Duodenal mucosa (tissue), 2 donors: ENCODE data around the gene SEC24C.

ENCODE experiments used
- H3K27ac ChIP-seq: one replicate; pipeline ENCODE4 v1.7.0; 2013; ENCODE audit warnings: low read depth, low read length
- H3K27me3 ChIP-seq, 2 donors: one replicate each; pipeline ENCODE4 v1.7.0; 2013; ENCODE audit warnings: low read length in 2 of 2, control low read depth in 1 of 2; ENCODE audit not compliant: insufficient read depth in 2 of 2, control insufficient read depth in 1 of 2
- H3K36me3 ChIP-seq, 2 donors: one replicate each; pipeline ENCODE4 v1.7.0; 2013; ENCODE audit warnings: low read length in 2 of 2, control low read depth in 1 of 2; ENCODE audit not compliant: insufficient read depth in 2 of 2, control insufficient read depth in 1 of 2
- H3K4me1 ChIP-seq, 2 donors: one replicate each; pipeline ENCODE4 v1.7.0; 2013; ENCODE audit warnings: low read length in 2 of 2, control low read depth in 1 of 2; ENCODE audit not compliant: insufficient read depth in 2 of 2, control insufficient read depth in 1 of 2
- H3K4me3 ChIP-seq, 2 donors: one replicate each; pipeline ENCODE4 v1.7.0; 2013; ENCODE audit warnings: low read length in 2 of 2, low read depth in 1 of 2
- H3K9ac ChIP-seq, 2 donors: one replicate each; pipeline ENCODE4 v1.7.0; 2013; ENCODE audit warnings: low read length in 2 of 2, low read depth in 1 of 2
- H3K9me3 ChIP-seq, 2 donors: one replicate each; pipeline ENCODE4 v1.7.0; 2013; ENCODE audit warnings: low read length in 2 of 2, control low read depth in 1 of 2; ENCODE audit not compliant: control insufficient read depth in 1 of 2

The SEC24C gene

GRCh38 chr10:73746721-73747120 is 2.5 kb downstream of the SEC24C start:
- Histone ChIP-seq H3K27me3 (no peaks in the 10 kb centered on the region), H3K4me3 (no peak overlapping the region), H3K9ac (no peak overlapping the region), H3K27ac (no peak overlapping the region), H3K9me3 (no peaks in the 10 kb centered on the region), H3K4me1 (peaks cover 27% of the 10 kb centered on the region in 2 donors), H3K36me3 (peaks cover 18 to 35% of the 10 kb centered on the region in 2 donors)

DNA sequence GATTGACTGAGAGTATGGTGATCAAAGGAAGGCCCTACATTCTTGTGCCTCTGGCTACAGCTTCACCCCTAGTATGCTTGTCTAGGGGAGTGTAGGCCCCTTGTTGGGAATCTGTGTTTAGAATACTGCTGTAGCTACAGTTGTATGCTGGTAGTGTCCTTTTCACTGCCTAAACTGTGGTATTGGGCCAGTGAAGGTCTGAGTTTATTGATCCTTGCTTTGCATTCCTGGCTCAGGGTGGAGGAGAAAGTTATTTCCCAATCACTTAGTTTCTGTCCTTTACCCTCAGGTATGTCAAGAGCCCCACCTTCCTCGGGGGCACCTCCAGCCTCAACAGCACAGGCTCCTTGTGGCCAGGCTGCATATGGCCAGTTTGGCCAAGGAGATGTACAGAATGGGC is 6.6 kb downstream of the SEC24C start:
- Histone ChIP-seq H3K9ac (no peak overlapping the region), H3K36me3 (peaks cover 32 to 61% of the 10 kb centered on the region in 2 donors), H3K27me3 (no peaks in the 10 kb centered on the region), H3K27ac (no peak overlapping the region), H3K4me1 (peaks cover 12 to 19% of the 10 kb centered on the region in 2 donors), H3K4me3 (no peak overlapping the region), H3K9me3 (no peaks in the 10 kb centered on the region)

DNA sequence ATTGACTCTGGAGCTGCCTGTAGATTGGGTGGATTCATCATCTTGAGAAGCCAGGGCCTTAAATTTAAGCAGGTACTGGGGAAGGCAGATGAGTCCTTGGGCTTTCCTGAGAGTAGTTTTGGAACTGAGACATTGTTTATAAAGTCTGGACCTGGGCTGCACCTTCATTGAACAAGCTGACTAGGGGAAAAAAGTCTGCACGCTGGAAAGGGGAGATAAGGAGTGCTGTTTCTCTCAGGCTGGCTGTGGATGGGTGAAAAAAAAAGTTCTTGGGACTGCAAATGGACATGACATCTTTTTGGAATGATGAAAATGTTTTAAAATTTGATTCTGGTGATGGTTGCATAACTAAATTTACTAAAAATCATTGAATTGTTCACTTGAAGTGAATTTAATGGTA is 12.0 kb downstream of the SEC24C start:
- H3K36me3 ChIP-seq = peaks cover 33 to 59% of the 10 kb centered on the region in 2 donors
- no peaks in the 10 kb centered on the region for H3K27me3 ChIP-seq
- H3K9me3 ChIP-seq = no peaks in the 10 kb centered on the region
- no peak overlapping the region for H3K4me3 ChIP-seq
- H3K9ac ChIP-seq = no peak overlapping the region
- H3K27ac ChIP-seq = no peak overlapping the region
- no peaks in the 10 kb centered on the region for H3K4me1 ChIP-seq

- H3K4me1 ChIP-seq = no peaks in the 10 kb centered on the region
- peaks cover 39 to 72% of the 10 kb centered on the region in 2 donors for H3K36me3 ChIP-seq
- no peak overlapping the region for H3K27ac ChIP-seq
- H3K9ac ChIP-seq = no peak overlapping the region
- H3K4me3 ChIP-seq = no peak overlapping the region
- H3K27me3 ChIP-seq = no peaks in the 10 kb centered on the region
- no peaks in the 10 kb centered on the region for H3K9me3 ChIP-seq
Observed at GRCh38 chr10:73758704-73759511, 14.7 kb downstream of the SEC24C start.

DNA sequence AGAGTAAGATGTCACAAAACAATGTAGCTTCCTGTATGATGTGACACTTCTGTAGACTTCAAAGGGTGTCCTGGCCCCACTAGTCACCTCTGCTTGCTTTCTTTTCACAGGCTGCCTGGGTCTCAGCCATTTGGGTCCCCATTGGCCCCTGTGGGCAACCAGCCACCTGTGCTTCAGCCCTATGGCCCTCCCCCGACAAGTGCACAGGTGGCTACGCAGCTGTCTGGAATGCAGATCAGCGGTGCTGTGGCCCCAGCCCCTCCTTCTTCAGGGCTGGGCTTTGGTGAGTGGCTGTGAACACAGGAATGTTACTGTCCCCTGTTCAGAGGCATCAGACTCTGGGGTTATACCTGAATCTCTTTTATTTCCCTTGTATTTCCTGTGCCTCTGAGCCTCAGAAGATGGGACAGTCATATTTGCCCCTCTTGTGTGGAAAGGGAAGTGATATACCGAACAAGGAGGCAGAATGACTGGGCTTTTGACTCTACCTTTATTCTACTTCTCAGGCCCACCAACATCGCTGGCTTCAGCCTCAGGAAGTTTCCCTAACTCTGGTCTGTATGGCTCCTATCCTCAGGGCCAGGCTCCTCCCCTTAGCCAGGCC is 15.4 kb downstream of the SEC24C start:
- Histone ChIP-seq H3K27ac (no peak overlapping the region), H3K36me3 (peaks cover 40 to 72% of the 10 kb centered on the region in 2 donors)

DNA sequence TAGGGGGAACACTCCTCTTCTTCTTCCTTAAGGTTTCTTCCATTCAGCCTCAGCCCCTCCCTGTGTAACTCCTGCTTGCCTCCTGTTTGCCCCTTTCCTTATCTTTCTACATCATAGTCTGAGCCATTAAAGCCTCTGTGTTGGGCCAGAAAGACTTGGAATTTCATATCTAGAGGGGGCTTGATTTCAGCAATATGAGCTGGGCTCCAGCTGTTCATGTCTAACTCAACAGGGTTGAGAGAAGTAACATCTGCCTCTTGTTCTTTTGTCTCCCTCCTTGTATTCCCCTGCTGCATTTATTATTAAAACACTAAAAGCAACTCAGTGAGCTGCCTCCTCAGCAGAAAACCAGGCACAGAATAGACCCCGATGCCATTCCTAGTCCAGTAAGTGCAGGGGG is 17.6 kb downstream of the SEC24C start:
- Histone ChIP-seq H3K4me3 (no peak overlapping the region), H3K36me3 (peaks cover 60 to 88% of the 10 kb centered on the region in 2 donors)

More for the DNA sequence above, 15.4 kb downstream of the SEC24C start:
- H3K4me3 ChIP-seq = no peak overlapping the region
- H3K4me1 ChIP-seq = no peaks in the 10 kb centered on the region
- no peaks in the 10 kb centered on the region for H3K27me3 ChIP-seq
- no peaks in the 10 kb centered on the region for H3K9me3 ChIP-seq
- peak overlapping the region in 1 of 2 donors; percentile 29 for H3K9ac ChIP-seq

DNA sequence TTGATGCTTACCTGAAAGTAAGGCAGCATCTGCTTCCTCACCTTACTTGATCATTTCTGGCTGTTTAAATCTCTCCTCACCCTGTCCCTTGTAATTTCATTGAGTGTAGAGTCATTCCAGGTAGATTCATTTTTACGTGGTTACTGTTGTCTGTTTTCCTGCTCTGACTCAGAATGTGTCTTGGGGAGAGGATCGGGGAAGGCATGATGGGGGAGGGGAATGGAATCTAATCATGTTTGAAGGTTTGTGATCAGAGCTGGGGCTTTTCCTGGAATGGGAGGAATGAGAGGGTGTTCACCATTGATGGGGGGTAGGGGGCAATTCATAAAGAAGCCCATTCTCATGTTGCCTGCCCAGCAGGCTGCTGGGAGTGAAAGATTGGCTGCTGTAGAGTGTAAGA is 18.7 kb downstream of the SEC24C start:
- no peak overlapping the region for H3K9ac ChIP-seq
- H3K4me1 ChIP-seq = no peaks in the 10 kb centered on the region
- no peaks in the 10 kb centered on the region for H3K27me3 ChIP-seq
- H3K27ac ChIP-seq = no peak overlapping the region
- peaks cover 62 to 91% of the 10 kb centered on the region in 2 donors for H3K36me3 ChIP-seq
- H3K9me3 ChIP-seq = no peaks in the 10 kb centered on the region
- H3K4me3 ChIP-seq = no peak overlapping the region

More for the DNA sequence above, 17.6 kb downstream of the SEC24C start:
- Histone ChIP-seq H3K4me1 (no peaks in the 10 kb centered on the region), H3K9ac (no peak overlapping the region), H3K9me3 (no peaks in the 10 kb centered on the region), H3K27me3 (no peaks in the 10 kb centered on the region), H3K27ac (no peak overlapping the region)

DNA sequence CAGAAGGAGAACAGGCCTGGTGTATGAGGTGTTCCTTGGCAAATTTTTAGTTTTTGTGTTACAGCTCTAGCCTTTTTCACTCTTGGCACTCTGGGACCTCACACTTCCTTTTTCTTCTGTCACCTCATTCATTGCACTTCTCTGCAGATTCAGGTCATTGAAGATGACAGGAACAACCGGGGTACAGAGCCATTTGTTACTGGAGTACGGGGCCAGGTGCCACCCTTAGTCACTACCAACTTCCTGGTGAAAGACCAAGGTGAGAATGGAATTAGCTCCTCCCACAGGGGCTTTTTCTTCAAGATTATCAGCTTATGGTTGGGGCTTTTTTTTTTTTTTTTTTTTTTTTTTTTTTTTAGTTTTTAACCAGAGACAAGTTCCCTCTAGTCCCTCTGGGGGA is 19.2 kb downstream of the SEC24C start:
- no peaks in the 10 kb centered on the region for H3K27me3 ChIP-seq
- H3K9me3 ChIP-seq = no peaks in the 10 kb centered on the region
- H3K4me1 ChIP-seq = no peaks in the 10 kb centered on the region
- H3K9ac ChIP-seq = no peak overlapping the region
- H3K27ac ChIP-seq = no peak overlapping the region
- no peak overlapping the region for H3K4me3 ChIP-seq
- H3K36me3 ChIP-seq = peaks cover 62 to 95% of the 10 kb centered on the region in 2 donors

GRCh38 chr10:73765066-73765465 is 20.9 kb downstream of the SEC24C start:
- Histone ChIP-seq H3K4me1 (no peaks in the 10 kb centered on the region), H3K27ac (no peak overlapping the region), H3K36me3 (peaks cover 71 to 97% of the 10 kb centered on the region in 2 donors), H3K9ac (no peak overlapping the region), H3K4me3 (no peak overlapping the region), H3K9me3 (no peaks in the 10 kb centered on the region), H3K27me3 (no peaks in the 10 kb centered on the region)

- peaks cover 6 to 12% of the 10 kb centered on the region in 2 donors for H3K4me1 ChIP-seq
- peaks cover 55 to 73% of the 10 kb centered on the region in 2 donors for H3K36me3 ChIP-seq
- no peak overlapping the region for H3K27ac ChIP-seq
- no peak overlapping the region for H3K9ac ChIP-seq
- no peaks in the 10 kb centered on the region for H3K27me3 ChIP-seq
- H3K9me3 ChIP-seq = no peaks in the 10 kb centered on the region
- no peak overlapping the region for H3K4me3 ChIP-seq
Observed at GRCh38 chr10:73768881-73769280, 24.7 kb downstream of the SEC24C start.
